ENCODE results near the gene NUAK1. TPM values are rescaled to one million over a fixed set of nuclear protein-coding genes. Genes with fewer than 3 reads are reported as not detected.
"Not testable (repeated sequence)": the region's sequence is repeated elsewhere in the genome, so short reads cannot be mapped to it uniquely, and the experiment has no call there.

NUAK1 gene
- total RNA-seq, 1 donor from 2014 or later: 11.4 TPM

DNA sequence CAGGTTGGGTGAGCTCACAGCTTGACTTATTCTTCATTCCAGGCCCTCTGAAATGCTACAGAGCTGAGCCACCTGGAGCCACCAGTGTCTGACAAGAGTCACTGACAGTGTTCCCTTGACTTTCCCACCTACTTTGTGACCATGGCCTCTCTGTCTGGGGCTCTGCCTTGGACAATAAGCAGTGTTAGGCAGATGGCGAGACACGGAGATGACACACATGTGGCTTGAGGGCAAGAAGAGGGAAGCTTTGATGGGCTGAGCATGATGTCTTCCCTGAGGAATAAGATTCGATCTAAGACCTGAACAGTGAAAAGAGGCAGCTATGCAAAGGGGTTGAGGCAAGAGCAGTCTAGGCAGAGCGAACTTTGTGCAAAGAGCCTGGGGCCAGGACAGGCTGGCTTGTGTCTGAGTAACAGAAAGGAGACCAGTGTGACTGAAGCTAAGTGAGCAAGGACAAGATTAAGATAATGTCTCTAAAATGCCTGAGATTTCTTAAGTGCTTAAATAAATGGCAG is 105.5 kb downstream of the NUAK1 start:
- DNase-seq (ENCODE audit: low spot score): no peak

DNA sequence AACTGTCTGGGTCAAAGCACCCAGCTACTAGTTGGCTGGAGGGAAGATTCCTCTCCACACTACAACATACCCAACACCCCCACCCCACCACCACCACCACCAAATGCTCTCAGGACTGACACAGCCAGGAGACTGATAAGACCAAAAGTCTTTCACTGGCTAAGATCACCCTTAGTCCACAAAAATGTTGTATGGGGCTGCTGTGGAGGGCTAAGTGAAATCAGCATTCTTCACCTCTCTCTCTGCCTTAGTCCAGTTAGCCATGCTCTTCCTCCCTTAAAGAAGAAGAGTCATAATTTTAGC is 106.2 kb downstream of the NUAK1 start:
- no peak for DNase-seq (ENCODE audit: low spot score)

DNA sequence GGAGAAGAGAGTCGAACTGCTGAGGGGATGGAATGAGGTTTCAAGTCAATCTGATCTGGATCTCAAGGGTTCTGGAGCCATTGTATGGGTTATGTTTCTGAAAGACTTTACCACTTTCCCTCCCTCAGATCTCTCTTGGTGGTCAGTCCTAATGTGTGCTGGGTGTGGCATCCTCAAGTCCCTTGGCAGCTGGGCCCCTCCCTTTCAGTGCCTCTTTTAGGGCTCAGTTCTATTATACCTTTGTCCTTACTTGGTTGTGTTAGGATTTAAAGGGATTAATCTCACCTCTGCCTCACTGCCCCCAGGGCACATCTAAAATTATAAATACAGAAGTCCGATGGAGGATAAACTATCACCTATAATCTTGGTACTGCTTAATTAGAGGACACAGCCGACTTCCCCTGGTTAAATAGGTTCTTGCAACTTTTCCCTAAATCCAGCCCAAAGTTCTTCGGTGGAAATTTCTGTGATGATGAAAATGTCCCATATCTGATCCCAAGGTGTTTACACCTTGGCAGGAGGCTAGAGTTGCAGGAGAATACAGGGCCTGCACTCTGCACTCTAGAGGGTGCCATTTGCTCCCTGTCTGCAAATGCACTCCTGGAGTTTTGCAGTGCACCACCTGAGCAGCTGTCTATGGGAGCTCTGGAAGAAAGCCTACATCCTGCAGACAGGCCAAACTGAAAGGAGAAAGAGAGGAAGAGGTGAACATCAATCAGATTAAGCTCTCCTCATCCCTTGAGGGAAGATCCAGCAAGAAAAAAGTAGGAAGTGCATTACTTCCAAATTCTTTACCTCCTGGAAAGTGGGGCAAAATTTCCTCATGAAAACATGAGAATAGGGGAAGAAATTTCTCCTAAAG is 106.8 kb downstream of the NUAK1 start:
- DNase-seq (ENCODE audit: low spot score): no peak

DNA sequence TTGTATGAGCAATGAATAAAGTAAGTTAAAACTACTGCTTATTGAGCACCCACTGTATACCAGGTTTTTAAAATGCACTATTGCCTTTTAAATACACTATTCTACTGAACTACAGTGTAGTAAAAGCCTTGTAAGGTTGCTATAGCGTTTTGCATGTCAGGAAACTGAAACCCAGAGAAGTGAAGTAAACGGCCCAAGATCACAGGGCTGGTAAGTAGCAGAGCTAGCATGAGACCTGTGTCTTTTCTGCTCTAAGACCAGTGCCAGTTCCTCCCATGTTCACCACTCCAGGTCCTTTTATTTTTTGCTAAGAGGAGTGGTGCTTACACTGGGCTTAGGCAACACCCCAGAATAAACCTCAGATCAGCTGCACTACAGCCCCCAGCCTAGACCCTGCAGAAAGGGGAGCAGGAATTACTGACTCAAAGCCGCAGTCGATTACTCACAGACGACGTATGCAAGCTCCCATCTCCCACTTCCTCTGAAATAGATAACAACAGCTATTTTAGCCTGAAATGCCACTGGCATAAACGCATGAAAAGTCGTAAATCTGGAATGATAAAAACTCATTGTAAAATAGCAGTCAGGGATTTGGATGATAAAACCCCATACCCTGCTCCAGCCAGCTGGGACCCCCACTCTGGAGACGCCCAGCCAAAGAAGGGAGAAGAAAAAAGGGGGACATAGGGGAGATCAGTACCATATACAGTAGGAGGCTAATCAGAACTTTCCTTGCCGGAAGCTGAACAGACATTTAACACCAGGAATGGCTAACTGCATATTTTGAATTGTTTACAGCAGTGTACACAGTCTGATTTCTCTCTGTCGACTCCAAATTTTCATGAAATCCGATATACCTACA is 108.3 kb downstream of the NUAK1 start:
- DNase-seq (ENCODE audit: low spot score): no peak

DNA sequence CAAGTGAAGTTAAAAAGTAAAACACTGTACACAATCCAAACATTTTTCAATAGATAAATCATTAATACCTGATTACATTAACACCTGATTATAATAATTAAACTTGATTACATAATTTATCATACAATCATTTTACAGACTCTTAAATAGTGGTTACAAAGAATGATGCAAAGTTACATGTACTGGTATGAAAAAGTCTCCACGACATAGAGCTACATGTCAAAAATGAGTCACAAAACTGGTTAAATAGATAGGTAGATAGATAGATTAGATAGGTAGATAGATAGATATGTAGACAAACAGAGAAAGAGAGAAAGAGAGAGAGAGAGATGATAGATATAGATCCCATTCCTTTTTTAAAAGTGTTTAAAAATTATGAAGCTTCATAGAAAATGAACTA is 109.2 kb downstream of the NUAK1 start:
- no peak for DNase-seq (ENCODE audit: low spot score)

DNA sequence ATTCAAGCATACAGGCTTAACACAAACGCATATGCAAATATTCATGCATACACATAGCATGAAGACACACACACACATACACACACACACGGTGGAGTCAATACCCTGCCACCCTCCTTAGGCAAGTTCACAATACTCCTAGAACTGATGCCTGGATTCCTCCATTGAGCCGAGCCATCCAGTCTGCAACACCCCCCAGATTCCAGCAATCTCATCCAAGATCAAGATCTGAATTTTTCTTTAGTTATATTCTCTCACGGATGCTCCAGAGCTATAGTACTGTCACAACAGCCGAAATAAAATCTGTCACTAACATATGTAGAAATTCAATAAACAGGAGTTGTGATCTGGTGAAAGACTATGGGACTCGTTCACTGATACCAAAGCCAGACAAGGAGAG is 110.8 kb downstream of the NUAK1 start:
- DNase-seq (ENCODE audit: low spot score): no peak

DNA sequence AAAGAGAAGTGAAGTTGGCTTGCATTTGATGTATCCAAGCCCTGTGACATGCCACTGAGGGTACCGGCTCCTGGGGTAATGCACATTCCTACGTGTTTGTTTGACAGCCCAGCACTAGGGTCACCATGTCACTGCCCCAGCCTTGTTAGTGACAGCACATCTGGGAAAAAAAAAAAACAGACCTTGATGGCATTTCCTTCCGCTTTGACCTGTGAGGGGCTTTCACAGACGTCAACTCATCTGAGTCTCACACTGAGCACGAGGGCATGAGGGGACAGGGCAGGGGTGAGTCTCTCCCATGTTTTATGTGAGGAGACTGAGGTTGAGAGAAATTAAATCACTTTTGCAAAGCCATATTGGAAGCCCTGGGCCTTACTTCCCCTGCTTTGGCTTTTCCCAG is 111.5 kb downstream of the NUAK1 start:
- no peak for DNase-seq (ENCODE audit: low spot score)

DNA sequence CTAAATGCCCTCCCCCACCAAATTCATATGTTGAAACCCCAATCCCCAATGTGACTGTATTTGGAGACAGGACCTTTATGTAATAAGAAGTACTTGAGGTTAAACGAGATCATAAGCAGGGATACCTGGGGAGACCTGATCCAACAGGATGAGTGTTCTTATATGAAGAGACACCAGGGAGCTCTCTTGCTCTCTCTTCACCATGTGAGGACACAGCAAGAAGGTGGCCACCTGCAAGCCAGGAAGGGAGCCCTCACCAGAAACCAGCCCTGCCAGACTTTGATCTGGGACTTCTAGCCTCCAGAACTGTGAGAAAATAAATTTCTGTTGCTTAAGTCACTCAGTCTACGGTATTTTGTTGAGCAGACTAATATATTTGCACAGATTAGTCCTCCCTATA is 113.6 kb downstream of the NUAK1 start:
- DNase-seq (ENCODE audit: low spot score): no peak

DNA sequence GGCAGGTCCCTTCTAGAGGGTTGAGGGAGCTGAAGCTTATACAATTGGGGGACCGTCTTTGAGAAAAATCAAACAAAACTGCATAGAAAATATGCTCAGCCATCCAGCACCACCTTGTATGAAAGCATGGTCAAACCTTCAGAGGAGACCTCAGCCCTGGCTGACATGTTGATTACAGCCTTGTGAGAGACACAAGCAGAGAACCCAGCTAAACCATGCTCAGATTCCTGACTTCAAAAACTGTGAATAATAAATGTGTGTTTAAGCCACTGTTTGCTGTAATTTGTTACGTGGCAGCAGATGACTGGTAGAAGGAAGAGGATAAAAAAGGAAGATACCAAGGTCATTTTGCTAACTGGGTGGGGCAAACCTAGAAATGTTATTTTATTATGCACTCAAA is 115.7 kb downstream of the NUAK1 start:
- DNase-seq (ENCODE audit: low spot score): no peak

DNA sequence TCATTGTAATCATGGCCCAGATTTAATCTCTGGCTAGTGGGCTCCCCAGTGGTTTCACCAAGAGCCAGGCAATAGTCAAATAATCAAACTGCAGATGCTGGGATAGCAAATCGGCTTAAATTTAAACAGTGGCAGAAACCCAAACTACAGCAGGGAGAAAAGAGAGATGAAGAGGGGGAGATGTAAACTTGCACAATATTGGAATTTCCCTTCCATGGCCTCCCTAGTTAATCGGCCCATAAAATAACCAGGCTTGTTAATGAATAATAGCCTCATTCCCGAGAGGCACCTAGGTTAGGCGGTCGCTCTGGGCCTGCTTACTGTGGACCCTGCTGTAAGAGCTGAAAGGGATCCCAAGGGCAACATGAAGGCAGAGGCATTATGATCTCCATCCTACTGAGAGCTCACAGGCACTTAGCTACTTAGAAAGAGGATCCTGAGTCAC is 116.2 kb downstream of the NUAK1 start:
- DNase-seq (ENCODE audit: low spot score): no peak

DNA sequence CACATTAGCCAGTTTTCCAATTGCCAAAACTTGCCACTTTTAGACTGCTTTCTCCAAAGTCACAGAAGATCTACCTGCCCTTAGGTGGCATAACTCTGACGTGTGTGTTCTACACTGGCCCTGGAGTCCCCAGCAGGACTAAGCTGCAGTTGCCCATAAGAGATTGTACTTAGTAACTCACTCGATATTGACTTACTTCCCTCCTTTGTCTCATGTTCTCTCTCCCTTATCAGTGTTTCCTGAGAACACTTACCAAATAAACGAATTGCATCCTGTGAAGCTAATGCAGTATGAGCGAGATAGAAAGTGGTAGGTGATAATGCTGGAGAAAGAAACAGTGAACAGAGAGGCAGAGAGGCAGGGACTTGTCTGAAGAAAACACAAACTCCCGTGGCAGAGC is 117.2 kb downstream of the NUAK1 start:
- no peak for DNase-seq (ENCODE audit: low spot score)

DNA sequence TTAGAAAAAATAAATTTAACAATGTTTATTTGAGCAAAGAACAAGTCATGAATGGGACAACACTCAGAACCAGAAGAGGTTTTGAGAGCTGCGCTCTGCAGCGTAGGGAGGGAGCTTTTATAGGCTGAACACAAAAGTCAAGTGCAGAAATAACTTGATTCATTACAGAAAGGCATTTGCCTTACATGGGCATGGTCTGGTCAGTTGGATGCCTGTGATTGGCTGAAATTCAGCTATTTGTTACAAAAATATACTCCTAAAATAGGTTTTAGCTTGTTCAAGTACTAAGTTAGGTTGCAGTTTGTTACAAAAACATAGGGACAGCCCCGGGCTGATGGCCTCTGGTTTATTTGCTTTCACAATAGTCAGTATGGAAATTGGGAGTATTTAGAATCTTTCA is 118.0 kb downstream of the NUAK1 start:
- DNase-seq (ENCODE audit: low spot score): no peak

DNA sequence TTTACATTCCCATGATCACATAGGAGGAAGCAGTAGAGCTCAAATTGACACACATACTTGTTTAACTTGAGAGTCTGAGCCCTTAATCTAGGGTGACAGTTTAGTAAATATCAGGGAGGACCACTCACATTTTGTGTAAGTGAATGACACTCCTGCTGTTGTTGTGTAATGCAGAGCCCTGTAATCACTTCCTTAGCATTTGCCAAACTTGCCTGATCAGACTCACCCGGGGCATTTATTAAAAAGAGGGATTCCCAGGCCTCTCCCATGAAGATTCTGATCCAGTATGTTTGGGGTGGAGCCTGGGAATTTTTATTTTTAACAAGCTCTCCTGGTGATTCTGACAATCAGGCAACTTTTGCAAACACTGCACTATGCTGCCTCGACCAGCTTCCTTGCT is 119.6 kb downstream of the NUAK1 start:
- no peak for DNase-seq (ENCODE audit: low spot score)

DNA sequence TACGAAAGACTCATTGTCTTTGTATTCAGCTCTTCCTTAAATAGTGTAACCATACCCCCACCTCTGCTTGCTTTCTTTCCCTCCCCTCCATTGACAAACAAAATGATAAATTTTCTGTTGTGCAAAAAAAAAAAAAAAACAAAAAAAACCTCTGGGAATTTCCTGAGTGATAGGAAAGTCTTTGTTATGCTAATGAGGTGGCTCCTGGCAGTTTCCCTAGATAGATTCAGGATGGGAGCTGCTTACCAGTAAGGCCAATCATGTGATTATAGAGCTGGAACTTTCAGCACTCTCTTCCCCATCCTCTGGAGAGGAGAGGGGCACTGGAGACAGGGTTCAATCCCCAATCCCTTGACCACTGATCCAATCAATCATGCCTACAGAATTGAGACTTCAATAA is 120.5 kb downstream of the NUAK1 start:
- DNase-seq (ENCODE audit: low spot score): no peak

DNA sequence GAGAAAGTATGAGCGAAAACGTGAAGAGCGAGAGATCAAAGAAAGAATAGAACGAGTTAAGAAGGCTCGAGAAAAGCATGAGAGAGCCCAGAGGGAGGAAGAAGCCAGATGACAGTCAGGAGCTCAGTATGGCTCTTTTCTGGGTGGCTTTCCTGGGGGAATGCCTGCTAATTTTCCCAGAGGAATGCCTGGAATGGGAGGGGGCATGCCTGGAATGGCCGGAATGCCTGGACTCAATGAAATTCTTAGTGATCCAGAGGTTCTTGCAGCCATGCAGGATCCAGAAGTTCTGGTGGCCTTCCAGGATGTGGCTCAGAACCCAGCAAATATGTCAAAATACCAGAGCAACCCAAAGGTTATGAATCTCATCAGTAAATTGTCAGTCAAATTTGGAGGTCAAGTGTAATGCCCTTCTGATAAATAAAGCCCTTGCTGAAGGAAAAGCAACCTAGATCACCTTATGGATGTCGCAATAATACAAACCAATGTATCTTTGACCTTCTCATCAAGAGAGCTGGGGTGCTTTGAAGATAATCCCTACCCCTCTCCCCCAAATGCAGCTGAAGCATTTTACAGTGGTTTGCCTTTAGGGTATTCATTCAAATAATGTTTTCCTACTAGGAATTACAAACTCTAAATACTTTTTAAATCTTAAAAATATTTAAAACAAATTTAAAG is 122.0 kb downstream of the NUAK1 start:
- DNase-seq (ENCODE audit: low spot score): not testable (repeated sequence)

DNA sequence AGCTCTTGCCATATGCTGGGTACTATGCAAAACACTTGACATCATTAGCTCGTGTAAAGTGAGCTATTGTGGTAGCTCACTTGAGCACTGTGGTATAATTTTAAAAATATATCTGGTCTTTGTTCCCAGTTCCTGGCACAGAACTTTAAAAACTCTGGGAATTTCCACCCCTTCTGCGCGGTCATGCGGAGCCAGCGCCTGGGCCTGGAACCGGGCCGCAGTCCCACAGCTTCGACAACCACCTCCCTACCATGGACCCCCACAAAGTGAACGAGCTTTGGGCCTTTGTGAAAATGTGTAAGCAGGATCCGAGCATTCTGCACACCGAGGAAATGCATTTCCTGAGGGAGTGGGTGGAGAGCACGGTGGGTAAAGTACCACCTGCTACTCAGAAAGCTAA is 123.1 kb downstream of the NUAK1 start:
- DNase-seq (ENCODE audit: low spot score): no peak

DNA sequence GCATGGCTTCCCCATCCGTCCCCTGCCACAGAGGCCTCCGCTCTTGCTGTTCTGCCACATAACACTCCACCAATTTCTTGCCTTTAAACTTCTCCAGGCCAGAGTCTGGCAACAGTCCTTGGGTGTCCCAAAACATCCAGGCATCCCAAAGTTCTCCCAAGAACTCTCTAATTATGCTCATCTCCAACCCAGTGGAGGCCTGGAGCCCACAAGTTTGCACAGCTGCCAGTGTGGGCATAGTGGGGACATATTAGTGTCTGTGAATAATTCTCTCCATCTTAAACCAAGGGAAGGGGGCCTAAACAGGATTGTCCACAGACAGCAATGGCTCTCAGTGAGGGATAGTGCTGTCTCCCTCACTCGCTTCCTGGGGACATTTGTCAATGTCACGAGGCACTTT is 124.8 kb downstream of the NUAK1 start:
- no peak for DNase-seq (ENCODE audit: low spot score)

Other genes with a start within 250 kb of the NUAK1 start
- gene CKAP4, start 109.1 kb upstream of the NUAK1 start, total RNA-seq: 51.0 TPM
- gene TCP11L2, start 163.8 kb upstream of the NUAK1 start, total RNA-seq: 48.9 TPM
- gene POLR3B, start 218.8 kb upstream of the NUAK1 start, total RNA-seq: 8.9 TPM